Left ventricle myocardium inferior (tissue), 1 donor: ENCODE data around the gene FSIP1. TPM values are rescaled to one million over a fixed set of nuclear protein-coding genes. Genes with fewer than 3 reads are reported as not detected.

Experiments
- DNase-seq: peaks from one replicate; pipeline ENCODE4 v3.0.0-alpha.2; 2020
- H3K27ac ChIP-seq: fragments of 200-600 bp; replicated peaks from 2 replicates; pipeline ENCODE4 v1.8.0; 2021
- H3K27me3 ChIP-seq: fragments of 200-600 bp; 2 replicates; pipeline ENCODE4 v1.8.0; 2021; ENCODE audit warnings: low read depth
- H3K36me3 ChIP-seq: fragments of 200-600 bp; 2 replicates; pipeline ENCODE4 v1.8.0; 2021
- H3K4me1 ChIP-seq: fragments of 200-600 bp; 2 replicates; pipeline ENCODE4 v1.8.0; 2021
- H3K4me3 ChIP-seq: fragments of 200-600 bp; 2 replicates; pipeline ENCODE4 v1.8.0; 2021; ENCODE audit warnings: mild to moderate bottlenecking, moderate library complexity
- H3K9me3 ChIP-seq: fragments of 200-600 bp; replicated peaks from 2 replicates; pipeline ENCODE4 v1.8.0; 2021
- intact Hi-C: fragments of 100-400 bp; cut with micrococcal nuclease; formaldehyde crosslinking; loops from one replicate; pipeline ENCODE4 v1.11.0; 2022
- total RNA-seq: library from RNA; stranded (reverse); fragmentation: NEBNext Ultra II Directional; extraction: Animal tissue kit (Norgen Biotek cat#: 25700); gene quantifications from one replicate; pipeline ENCODE4 v1.2.1, GENCODE V29; 2021
- TF ChIP-seq, protein P1 (sequence below): fragments of 200-600 bp; IDR thresholded peaks from 2 replicates; pipeline ENCODE4 v1.8.0; 2021; ENCODE audit warnings: antibody characterized with exemption, mild to moderate bottlenecking, borderline replicate concordance
- donor health status: DM: no; HTN: yes; CAD: no; lungs with severe emphysema.

Gene FSIP1
- total RNA-seq, 1 donor from 2014 or later = 1.2 TPM

DNA sequence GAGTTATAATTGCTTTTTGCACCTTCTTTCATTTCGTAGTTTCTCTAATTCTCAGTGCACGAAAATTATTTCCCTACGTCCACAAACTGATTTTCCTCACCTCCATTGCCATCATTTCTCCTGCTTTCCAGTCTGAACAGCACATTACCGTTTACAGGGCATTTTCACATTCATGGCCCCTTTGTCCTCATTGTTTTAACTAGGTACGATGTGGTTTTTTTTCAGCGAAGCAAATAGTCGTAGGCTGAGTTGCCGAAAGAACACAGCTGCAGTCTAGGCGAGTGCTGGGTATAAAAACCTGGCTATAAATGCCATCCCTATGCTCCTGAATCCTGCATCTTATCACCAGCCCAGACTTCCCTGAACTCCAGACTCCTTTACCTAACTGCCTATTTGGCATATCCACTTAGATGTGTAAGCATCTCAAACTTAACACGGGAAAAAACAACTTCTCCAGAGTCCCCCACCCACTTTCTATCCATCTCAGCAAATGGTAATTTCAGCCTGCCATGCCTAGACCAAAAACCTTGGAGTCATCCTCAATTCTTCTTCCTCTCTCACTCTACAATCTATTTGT is 691 bp upstream of the FSIP1 start:
- H3K27ac ChIP-seq = peak overlapping the region; percentile 84
- H3K27me3 ChIP-seq = no peaks in the 10 kb centered on the region
- peaks cover 40% of the 10 kb centered on the region for H3K4me1 ChIP-seq
- no peaks in the 10 kb centered on the region for H3K36me3 ChIP-seq
- DNase-seq = no peak
- TF ChIP-seq, protein P1, sequence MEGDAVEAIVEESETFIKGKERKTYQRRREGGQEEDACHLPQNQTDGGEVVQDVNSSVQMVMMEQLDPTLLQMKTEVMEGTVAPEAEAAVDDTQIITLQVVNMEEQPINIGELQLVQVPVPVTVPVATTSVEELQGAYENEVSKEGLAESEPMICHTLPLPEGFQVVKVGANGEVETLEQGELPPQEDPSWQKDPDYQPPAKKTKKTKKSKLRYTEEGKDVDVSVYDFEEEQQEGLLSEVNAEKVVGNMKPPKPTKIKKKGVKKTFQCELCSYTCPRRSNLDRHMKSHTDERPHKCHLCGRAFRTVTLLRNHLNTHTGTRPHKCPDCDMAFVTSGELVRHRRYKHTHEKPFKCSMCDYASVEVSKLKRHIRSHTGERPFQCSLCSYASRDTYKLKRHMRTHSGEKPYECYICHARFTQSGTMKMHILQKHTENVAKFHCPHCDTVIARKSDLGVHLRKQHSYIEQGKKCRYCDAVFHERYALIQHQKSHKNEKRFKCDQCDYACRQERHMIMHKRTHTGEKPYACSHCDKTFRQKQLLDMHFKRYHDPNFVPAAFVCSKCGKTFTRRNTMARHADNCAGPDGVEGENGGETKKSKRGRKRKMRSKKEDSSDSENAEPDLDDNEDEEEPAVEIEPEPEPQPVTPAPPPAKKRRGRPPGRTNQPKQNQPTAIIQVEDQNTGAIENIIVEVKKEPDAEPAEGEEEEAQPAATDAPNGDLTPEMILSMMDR = no peak
- no peaks in the 10 kb centered on the region for H3K9me3 ChIP-seq
- peak overlapping the region; percentile 86 for H3K4me3 ChIP-seq
- intact Hi-C loops = no loop called here

DNA sequence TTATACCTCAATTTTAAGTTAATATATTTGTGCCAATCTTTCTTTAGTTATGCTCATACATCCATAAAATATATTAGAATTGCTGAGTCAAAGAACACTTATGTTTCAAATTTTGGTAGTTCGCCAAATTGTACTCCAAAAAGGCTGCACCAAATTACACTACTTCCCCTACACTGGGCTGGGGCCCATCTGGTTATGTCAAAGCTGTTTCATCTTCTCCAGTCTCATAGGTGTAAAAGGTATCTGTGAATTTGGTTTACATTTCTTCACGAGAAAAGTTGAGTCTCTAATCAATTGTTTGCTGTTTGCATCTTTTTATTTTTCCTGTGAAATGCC is 706 bp downstream of the FSIP1 start:
- no peaks in the 10 kb centered on the region for H3K9me3 ChIP-seq
- peak overlapping the region; percentile 84 for H3K27ac ChIP-seq
- H3K4me3 ChIP-seq = peak overlapping the region; percentile 86
- DNase-seq = no peak
- peaks cover 39% of the 10 kb centered on the region for H3K4me1 ChIP-seq
- TF ChIP-seq, protein P1 = no peak
- H3K27me3 ChIP-seq = no peaks in the 10 kb centered on the region
- intact Hi-C loops = no loop called here
- H3K36me3 ChIP-seq = no peaks in the 10 kb centered on the region

DNA sequence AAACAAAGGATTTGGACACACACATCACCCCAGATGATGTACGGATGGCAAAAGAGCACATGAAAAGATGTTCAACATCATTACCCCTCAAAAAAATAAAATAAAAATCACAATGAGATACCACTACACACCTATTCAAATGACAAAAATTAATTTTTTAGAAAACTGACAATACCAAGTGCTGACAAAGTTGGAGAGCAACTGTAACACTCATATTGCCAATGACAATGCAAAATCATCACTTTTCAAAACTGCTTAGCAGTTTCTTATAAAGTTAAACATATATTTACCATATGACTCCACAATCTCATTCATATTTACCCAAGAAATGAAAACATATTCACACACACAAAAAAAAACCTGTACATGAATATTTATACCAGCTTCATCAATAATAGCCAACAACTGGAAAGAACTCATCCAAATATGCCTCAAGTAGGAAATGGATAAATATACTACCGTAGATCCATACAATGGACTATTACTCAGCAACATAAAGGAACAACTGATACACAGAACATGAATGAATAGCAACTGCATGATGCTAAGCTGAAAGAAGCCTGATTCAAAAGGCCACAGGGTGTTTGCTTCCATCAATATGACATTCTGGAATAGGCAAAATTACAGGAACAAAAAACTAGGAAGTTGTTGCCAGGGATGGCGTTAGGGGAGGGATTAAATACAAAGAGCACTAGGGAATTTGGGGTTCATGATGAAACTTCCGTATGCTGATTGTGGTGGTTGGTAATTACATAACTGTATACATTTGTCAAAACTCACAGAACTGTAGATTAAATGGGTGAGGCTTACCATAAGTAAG is 1.3 kb downstream of the FSIP1 start:
- no peak for DNase-seq
- Histone ChIP-seq H3K4me3 (no peak overlapping the region), H3K36me3 (no peaks in the 10 kb centered on the region), H3K27ac (peak overlapping the region; percentile 84), H3K27me3 (no peaks in the 10 kb centered on the region), H3K9me3 (no peaks in the 10 kb centered on the region), H3K4me1 (peaks cover 33% of the 10 kb centered on the region)
- TF ChIP-seq, protein P1 = no peak
- intact Hi-C loops = no loop called here

DNA sequence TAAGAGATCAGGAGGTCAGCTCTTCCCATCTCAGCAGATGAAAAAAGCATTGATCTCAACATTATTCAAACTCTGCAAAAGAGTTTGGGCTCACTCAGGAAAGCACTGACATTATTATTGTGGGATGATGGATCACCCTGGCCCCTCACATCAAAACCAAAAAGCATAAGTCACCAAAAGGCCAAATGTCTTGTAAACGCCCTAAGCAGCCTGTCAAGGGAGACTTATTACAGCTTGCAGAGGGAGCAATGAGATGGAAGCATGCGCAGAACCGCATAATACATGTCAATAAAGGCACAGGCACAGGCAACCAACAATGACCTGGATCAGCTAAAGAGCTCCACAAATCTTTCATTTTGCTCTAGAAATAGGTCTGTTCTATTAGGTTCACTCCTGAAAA is 4.6 kb downstream of the FSIP1 start:
- peaks cover 11% of the 10 kb centered on the region for H3K4me1 ChIP-seq
- intact Hi-C loops = no loop called here
- TF ChIP-seq, protein P1 = no peak
- H3K9me3 ChIP-seq = no peaks in the 10 kb centered on the region
- no peaks in the 10 kb centered on the region for H3K36me3 ChIP-seq
- no peak overlapping the region for H3K4me3 ChIP-seq
- H3K27ac ChIP-seq = no peak overlapping the region
- DNase-seq = no peak
- no peaks in the 10 kb centered on the region for H3K27me3 ChIP-seq

DNA sequence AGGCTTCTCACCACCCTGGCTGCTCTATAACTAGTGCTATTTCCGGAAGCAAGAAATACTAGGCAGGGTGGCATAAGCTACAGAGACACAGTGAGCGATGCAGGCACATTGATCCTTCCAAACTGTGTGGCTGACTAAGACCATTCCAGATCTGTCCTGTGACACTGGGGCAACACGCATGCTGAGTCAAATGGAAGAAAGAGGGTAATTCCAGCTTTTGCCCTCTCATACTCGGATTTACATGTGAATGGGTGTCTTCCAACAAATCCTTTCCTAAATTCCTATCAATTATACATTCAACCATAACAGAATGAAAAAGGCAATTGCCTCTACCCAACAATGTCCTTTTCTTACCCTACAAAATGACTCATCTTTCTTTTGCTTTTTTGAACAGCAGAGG is 5.1 kb downstream of the FSIP1 start:
- TF ChIP-seq, protein P1 = no peak
- Histone ChIP-seq H3K27ac (no peak overlapping the region), H3K4me3 (no peak overlapping the region), H3K36me3 (no peaks in the 10 kb centered on the region), H3K27me3 (no peaks in the 10 kb centered on the region), H3K4me1 (peaks cover 5% of the 10 kb centered on the region), H3K9me3 (no peaks in the 10 kb centered on the region)
- intact Hi-C loops = no loop called here
- no peak for DNase-seq
